ENCODE data around the gene ASB3. TPM values are rescaled to one million over a fixed set of nuclear protein-coding genes. Genes with fewer than 3 reads are reported as not detected.
A peak's percentile ranks its signal among the peaks of the same experiment; 100 is the strongest.

The ASB3 gene
- total and polyA plus RNA-seq, 2 donors (not counting 1 experiment from before 2014, with no cell fraction given), result 15.9 to 30.7 TPM

GRCh38 chr2:53784436-53784835, 2.3 kb downstream of the ASB3 start:
- Histone ChIP-seq H3K4me3 (ENCODE audit: control extremely low read depth in 1 of 5, extremely low read depth in 1 of 5, insufficient read depth in 1 of 5, low read depth in 2 of 5, low read length in 4 of 5) (no peak overlapping the region), H3K27me3 (replicated peaks in 1 of 4; ENCODE audit: control extremely low read depth in 1 of 4, control insufficient read depth in 3 of 4, insufficient read depth in 4 of 4, low read length in 3 of 4) (no peaks in the 10 kb centered on the region), H3K9me3 (ENCODE audit: control extremely low read depth in 1 of 3, control insufficient read depth in 2 of 3, insufficient read depth in 1 of 3, low read length in 2 of 3) (no peaks in the 10 kb centered on the region), H3K36me3 (replicated peaks in 1 of 2; ENCODE audit: control extremely low read depth in 1 of 2, control insufficient read depth in 1 of 2, extremely low read depth in 1 of 2, insufficient read depth in 2 of 2, low read length in 1 of 2) (peaks cover 4 to 10% of the 10 kb centered on the region in 2 experiments), H3K9ac (ENCODE audit: low read length) (no peak overlapping the region), H4K20me1 (ENCODE audit: control insufficient read depth, insufficient read depth, low read length, poor library complexity, severe bottlenecking) (peaks cover 20% of the 10 kb centered on the region), H3K4me2 (replicated peaks; ENCODE audit: low read depth, low read length, poor library complexity, severe bottlenecking) (no peak overlapping the region), H2AFZ (ENCODE audit: insufficient read depth, low read depth, low read length, poor library complexity, severe bottlenecking) (no peak overlapping the region), H3K4me1 (ENCODE audit: control insufficient read depth in 2 of 2, insufficient read depth in 2 of 2, low read length in 2 of 2) (peaks cover 29 to 33% of the 10 kb centered on the region in 2 donors), H3K27ac (ENCODE audit: low read length in 2 of 2) (no peak overlapping the region), H3K79me2 (ENCODE audit: control insufficient read depth, insufficient read depth, low read length) (peaks cover 99% of the 10 kb centered on the region)
- CTCF ChIA-PET, result interaction anchor here (2.2 kb wide), 1 partner anchor 17 kb away, joined by 5 read pairs; the partner anchor contains the start of gene CHAC2
- H3K4me3 Mint-ChIP-seq, result peak overlapping the region; percentile 46
- no peaks in the 10 kb centered on the region for H3K9me3 Mint-ChIP-seq (ENCODE audit: insufficient read depth)
- POLR2A ChIA-PET, result no interaction called here
- no peaks in the 10 kb centered on the region for H3K27me3 Mint-ChIP-seq
- ATAC-seq (ENCODE audit: low read depth) (no peak), DNase-seq (no peak)
- intact Hi-C loops (cut with micrococcal nuclease), result loop anchor here (10.0 kb wide), 1 partner anchor 550 kb away; a partner anchor contains a TSS
- no peak for TF ChIP-seq CTCF (IDR thresholded peaks at IDR 0.05)
- TF ChIP-seq EZH2 (IDR thresholded peaks at IDR 0.05; ENCODE audit: borderline replicate concordance, insufficient read depth, low read depth, low read length, poor library complexity, severe bottlenecking), result no peak
- H3K4me1 Mint-ChIP-seq, result peaks cover 52% of the 10 kb centered on the region
- H3K27ac Mint-ChIP-seq, result peak overlapping the region; percentile 16

GRCh38 chr2:53782676-53783075, 4.1 kb downstream of the ASB3 start:
- DNase-seq (no peak), ATAC-seq (ENCODE audit: low read depth) (no peak)
- H3K4me1 Mint-ChIP-seq, result peaks cover 49% of the 10 kb centered on the region
- TF ChIP-seq EZH2 (IDR thresholded peaks at IDR 0.05; ENCODE audit: borderline replicate concordance, insufficient read depth, low read depth, low read length, poor library complexity, severe bottlenecking) (no peak), CTCF (IDR thresholded peaks at IDR 0.05) (no peak)
- H3K36me3 ChIP-seq (replicated peaks in 1 of 2; ENCODE audit: control extremely low read depth in 1 of 2, control insufficient read depth in 1 of 2, extremely low read depth in 1 of 2, insufficient read depth in 2 of 2, low read length in 1 of 2), result peaks cover 9 to 10% of the 10 kb centered on the region in 2 experiments
- no peak overlapping the region for H3K27ac ChIP-seq (ENCODE audit: low read length in 2 of 2)
- no peak overlapping the region for H3K4me3 Mint-ChIP-seq
- CTCF ChIA-PET, result no interaction called here
- no peaks in the 10 kb centered on the region for H3K27me3 Mint-ChIP-seq
- no peaks in the 10 kb centered on the region for H3K27me3 ChIP-seq (replicated peaks in 1 of 4; ENCODE audit: control extremely low read depth in 1 of 4, control insufficient read depth in 3 of 4, insufficient read depth in 4 of 4, low read length in 3 of 4)
- H3K9ac ChIP-seq (ENCODE audit: low read length), result no peak overlapping the region
- 99% methylated on average over 7 of the region's 8 CpGs for WGBS (ENCODE audit: insufficient coverage)
- H3K79me2 ChIP-seq (ENCODE audit: control insufficient read depth, insufficient read depth, low read length), result peaks cover 96% of the 10 kb centered on the region
- H3K4me1 ChIP-seq (ENCODE audit: control insufficient read depth in 2 of 2, insufficient read depth in 2 of 2, low read length in 2 of 2), result peaks cover 21 to 25% of the 10 kb centered on the region in 2 donors
- H3K4me3 ChIP-seq (ENCODE audit: control extremely low read depth in 1 of 5, extremely low read depth in 1 of 5, insufficient read depth in 1 of 5, low read depth in 2 of 5, low read length in 4 of 5), result no peak overlapping the region
- POLR2A ChIA-PET, result no interaction called here
- peaks cover 15% of the 10 kb centered on the region for H4K20me1 ChIP-seq (ENCODE audit: control insufficient read depth, insufficient read depth, low read length, poor library complexity, severe bottlenecking)
- H3K4me2 ChIP-seq (replicated peaks; ENCODE audit: low read depth, low read length, poor library complexity, severe bottlenecking), result no peak overlapping the region
- intact Hi-C loops (cut with micrococcal nuclease), result loop anchor here (10.0 kb wide), 1 partner anchor 552 kb away; a partner anchor contains a TSS
- H3K9me3 ChIP-seq (ENCODE audit: control extremely low read depth in 1 of 3, control insufficient read depth in 2 of 3, insufficient read depth in 1 of 3, low read length in 2 of 3), result no peaks in the 10 kb centered on the region
- no peak overlapping the region for H2AFZ ChIP-seq (ENCODE audit: insufficient read depth, low read depth, low read length, poor library complexity, severe bottlenecking)
- no peak overlapping the region for H3K27ac Mint-ChIP-seq
- no peaks in the 10 kb centered on the region for H3K9me3 Mint-ChIP-seq (ENCODE audit: insufficient read depth)

Data from B cell (primary cell).